ENCODE data around the gene FBXL14.

Gene FBXL14

DNA sequence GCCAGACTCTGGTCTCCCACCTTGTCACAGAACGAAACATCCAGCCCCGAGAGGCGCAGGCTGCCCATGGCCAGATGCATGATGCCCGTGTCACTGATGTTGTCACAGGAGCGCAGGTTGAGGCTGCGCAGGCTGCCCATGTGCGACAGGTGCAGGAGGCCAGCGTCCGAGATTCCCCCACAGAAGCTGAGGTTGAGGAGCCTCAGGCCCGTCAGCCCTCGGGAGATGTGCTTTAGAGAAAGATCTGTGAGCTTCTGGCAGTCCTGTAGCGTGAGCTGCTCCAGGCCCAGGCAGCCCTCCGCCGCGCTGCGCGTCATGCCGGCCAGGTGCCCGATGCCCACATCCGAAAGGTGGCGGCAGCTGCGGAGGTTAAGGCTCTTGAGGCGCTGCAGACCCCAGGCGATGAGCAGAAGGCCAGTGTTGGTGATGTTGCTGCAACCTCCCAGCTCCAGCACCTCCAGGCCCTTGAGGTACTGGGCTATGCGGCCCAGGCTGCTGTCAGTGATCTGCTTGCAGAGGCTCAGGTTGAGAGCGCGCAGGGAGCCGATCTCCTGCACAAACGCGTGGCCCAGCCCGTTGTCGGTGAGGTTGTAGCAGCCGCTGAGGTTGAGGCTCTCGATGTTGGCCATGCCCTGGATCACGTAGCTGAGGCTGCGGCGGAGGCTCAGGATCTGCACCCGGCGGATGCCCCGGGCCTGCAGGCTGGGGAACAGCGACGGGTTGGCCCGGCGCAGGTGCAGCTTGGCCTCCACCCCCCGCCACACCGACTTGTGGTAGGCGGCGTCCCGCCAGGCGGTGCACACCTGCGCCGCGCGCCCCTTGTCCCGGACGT is 991 bp downstream of the FBXL14 start:
- peak; percentile 43 for DNase-seq (ENCODE audit: low spot score)

DNA sequence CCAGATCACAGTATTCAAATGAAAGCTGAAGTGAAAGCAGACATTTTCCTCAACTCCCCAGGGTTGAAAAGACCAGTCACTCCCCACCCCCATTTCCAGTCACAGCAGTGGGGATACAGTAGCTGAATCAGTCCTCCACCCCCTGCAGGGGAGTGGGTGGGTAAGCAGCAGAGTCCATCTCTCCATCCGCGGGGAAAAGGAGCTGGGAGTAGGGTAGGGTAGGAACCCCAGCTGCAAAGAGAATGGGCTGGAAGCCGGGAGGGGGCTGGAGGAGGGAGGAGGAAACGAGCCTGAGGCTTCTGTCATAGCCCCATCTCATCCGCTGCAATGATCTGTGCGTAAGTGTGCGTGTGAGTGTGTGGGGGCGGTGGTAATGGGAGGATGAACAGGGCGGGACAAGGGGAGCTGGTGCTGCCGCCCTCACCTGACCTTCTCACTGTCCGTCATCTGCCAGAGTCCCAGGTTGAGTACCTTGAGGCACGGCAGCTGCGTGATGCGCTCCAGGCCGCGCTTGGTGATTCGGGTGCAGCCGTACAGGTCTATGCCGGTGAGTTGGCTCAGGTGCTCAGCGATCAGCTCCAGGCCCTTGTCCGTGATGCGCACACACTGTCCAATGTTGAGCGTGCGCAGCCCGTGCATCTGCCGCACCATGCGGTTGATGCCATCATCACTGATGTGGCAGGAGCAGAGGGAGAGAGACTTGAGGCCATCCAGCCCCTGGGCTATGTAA is 1.8 kb downstream of the FBXL14 start:
- DNase-seq (ENCODE audit: low spot score): peak; percentile 62

DNA sequence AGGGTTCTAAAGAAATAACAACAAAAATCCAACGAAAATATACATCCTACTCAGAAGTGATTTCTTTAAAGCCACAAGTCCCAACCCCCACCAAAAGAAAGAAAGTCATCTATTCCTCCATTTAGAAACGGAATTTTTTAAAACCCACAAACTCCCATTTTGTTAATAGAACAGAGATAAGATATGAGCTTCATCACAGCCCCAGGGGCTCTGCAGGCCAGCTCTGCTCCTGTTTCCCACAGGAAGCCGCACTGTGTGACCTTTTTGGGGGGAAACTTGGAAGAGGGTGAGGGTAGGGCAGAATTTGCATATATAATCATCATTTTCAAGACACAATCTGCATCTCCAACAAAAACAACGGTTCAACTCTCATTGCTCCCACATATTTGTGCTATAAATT is 2.8 kb downstream of the FBXL14 start:
- DNase-seq (ENCODE audit: low spot score): no peak

DNA sequence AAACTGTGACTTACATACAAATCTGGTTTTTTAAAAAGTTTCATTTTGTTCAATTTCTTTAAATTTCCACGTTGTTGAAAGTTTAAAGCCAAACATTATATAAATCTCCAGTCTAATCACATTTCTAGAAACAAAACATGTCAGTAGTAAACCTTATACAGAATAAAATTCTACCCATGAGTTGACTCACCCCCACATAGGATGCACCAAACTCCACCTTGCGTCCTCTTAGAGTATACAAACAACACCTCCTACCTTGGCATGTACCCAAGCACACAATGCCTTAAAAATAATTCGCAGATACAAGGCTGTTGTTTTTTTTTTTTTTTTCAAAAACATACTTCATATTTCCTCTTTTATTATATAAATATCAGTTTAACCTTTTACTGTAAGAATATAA is 3.3 kb downstream of the FBXL14 start:
- DNase-seq (ENCODE audit: low spot score): peak; percentile 74

DNA sequence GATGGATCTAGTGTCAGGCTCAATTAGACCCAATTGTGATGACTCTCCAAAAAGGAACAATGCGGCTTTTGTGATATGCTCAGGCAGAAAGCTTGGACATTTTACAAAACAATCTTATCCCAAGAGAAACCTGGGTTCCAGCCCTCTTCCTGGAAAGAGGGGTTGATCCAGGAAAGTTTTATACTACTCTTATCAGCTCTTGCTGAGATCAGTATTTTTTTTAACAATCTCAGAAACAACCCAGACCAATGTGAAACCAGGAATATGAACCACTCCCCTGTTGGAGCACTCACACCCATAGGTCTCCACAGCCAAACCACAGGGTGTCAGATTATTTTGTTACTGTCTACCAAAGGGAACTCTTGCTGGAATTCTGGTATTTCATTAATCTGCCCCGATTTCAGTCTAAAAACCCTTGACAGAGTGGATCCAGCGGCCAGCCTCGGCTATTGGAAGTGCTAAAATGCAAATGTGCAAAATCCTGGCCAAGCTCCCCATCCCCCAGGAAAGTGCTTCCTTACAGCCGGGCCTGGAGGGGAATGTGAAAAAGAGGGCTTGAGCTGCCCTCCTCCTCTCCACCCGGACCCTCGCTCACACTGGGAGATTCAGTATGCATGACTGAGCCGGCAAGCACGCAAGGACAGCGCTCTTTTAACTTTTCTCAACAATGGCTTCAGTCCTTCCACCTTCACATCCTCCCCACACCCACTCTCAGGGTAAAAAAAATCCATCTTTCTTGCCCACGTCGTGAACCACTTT is 4.0 kb downstream of the FBXL14 start:
- no peak for DNase-seq (ENCODE audit: low spot score)

DNA sequence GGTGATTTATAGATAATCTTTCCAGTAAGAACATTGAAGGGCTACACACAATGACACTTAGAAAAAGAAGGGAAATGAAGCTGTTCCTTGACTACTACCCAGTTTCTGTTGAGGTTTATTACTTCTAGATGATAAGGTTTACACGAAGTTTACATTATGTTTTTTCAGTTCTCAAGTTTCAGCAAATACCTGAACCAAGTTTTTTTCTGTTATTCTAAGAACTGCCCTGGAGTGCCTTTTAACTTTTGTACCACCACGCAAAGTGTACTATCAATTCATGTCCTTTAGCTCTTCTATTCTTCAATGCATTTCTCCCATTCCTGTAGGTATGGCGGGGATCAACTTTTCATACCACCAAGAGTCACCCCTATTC is 5.8 kb downstream of the FBXL14 start:
- DNase-seq (ENCODE audit: low spot score): no peak

DNA sequence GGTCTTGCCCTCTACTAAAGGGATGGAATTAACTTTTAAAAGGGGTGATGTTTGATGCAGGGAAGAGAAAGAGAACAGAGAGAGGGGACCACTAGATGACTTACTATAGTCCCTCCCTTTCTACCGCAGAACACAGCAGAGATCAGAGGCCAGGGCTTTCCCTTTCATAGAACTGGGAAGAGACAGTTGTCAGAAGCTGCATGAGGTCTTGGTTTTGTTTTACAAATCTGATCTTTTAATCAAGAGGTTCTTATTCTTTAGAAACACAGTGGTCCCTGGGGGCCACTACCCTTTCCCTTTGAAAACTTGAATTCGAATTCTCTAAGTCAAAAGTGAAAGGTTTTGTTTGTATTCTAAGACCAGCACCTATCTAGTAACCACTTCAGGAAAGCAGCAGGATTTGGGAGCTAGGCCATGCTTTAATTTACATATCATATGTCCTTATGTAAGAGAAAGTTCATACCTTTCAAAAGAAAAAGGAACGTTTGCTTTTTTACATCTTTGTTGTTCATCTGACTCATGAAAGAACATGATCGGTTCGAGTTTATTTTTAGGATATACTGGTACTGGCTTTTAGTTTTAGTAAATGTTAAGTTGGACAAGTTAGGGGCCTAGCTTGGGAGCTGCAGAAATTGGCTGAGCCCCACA is 6.3 kb downstream of the FBXL14 start:
- no peak for DNase-seq (ENCODE audit: low spot score)

DNA sequence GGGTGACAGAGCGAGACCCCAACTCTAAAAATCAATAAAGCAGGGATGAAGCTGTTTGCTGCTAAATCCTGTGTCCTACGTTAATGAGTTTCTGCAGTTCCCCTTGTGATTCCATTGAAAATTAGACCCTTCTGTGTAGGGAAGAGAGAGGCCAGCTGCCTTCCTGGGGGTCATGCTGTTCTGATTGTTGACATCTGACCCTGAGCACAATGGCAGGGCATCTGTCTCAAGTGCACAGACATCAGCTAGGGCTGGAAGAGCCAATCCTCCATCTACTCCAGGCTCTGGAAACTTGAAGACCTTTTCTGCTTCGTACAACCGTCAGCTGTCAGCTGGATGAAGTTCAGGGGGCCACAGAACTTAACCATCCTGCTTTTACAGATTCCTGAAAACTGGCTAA is 10.1 kb downstream of the FBXL14 start:
- no peak for DNase-seq (ENCODE audit: low spot score)

DNA sequence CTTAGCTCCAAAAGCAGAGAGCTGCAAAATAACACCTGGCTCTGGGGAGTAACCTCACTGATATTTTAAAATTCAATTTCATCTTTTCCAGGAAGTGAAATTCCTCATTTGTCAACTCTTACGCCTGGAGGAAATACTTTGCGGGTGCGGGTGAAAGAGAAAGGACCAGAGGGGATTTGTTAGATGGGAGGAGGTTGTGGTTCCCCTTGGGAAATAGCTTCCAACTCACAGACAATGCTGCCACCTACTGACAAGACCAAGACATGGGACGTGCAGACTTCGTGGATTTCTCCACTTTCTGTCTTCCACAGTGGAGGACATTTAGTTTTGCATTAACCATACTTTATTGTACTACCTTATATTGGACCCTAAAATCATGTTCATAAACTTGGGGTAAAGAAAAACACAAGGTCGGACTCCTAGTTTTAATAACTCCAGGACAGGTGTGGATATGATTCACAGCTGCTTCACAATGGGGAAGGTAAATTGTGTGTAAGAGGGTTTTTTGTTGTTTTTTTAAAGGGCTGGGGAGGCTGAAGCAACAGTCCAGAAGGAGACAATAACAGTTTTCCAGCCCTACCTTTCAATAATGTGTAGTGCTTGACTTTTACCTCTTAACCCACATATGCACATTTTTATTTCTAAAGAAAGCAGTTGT is 10.8 kb downstream of the FBXL14 start:
- DNase-seq (ENCODE audit: low spot score): peak; percentile 73

DNA sequence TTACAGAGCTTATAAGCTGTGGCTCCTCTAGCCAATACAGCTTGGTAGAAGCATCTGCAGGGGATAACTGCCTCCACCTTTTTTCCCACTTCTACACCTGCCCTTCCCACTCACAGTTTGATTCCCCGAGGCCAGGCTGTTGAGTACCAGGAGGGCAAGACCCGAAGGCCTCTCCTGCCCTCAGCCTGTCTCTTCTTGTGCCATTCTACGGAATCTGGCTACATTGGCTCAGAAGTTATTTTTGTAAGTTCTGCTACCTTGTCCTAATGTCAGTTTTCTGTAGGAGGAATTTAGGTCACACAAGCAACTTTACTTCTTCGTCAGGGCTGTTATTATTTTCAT is 11.7 kb downstream of the FBXL14 start:
- DNase-seq (ENCODE audit: low spot score): no peak

DNA sequence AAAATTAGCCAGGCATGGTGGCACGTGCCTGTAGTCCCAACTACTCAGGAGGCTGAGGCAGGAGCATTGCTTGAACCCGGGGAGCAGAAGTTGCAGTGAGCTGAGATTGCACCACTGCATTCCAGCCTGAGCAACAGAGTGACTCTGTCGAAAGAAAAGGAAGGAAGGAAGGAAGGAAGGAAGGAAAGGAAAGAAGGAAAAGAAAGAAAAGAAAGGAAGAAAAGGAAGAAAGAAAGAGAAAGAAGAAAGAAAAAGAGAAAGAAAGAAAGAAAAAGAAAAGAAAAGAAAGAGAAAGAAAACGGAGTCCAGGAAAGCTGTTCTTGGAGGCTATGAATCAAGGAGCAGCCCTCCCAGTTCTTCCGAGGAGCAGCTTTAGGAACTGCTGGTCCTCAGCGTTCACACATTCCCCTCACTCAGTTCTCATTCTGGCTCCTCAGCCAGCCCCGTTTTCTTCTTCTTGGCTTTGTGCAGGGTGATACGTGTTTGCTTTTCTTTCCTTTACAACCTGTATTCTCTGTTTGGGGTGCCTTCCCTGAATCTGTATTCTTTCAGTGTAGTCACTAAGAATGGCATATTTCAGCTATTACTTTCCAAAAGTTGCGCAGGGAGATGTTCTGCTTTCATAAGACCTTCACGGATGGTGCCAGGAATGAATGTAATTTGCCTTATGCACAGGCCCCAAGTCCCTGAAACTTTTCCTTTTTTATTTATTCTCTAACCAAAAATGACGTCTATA is 12.2 kb downstream of the FBXL14 start:
- DNase-seq (ENCODE audit: low spot score): no peak

DNA sequence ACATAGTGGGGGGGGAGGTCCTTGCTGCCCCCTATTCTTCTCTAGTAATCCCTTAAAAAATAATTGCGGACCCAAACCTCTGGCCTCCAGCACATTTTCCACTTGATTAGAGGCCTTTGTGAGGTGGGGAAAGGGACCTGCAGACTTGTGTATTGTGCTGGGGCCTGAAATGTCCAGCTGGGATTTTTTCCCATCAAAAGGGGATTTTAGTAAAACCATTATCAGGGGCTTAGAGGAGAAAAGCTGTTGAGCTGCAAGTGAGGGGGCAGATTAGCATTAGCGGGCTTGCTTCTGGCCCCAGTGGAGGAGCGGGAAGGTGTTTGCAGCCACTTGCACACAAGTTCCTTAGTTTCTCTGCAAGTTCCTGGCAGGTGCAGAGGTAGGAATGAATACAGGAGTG is 13.9 kb downstream of the FBXL14 start:
- no peak for DNase-seq (ENCODE audit: low spot score)

DNA sequence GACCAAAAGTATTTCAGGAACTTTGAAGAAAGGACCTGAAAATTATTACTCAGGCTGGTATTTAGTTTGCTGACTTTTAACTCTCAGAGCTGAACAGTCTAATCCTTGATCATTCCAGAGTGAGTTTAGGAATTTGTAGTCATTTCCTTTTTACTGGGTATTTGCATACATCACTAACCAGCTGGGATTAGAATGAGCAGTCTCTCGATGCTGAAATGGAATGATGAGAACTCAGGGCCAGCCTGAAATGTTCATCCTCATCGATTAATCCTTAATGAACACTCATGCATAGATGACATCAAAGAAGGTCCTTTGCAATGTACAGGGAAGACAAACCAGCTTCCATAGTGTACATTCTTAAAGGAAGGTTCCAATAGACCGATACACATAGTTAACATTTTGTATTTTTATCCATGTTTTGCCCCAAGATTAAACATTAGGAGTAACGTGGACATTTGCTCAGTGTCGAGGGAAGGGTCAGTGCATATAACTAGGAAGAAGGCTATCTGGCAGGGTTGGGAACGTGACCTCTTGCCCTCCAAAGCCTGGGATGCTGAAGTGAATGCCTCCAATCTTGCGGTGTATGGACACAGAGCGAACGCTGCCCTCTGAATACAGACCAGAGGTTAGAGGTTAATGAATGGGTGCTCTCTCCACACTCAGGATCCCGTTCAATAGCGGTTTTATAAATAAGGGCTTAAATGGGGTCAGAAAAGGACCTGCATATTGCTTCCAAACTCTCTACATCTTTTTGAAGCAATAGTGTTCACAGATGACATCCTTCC is 14.5 kb downstream of the FBXL14 start:
- DNase-seq (ENCODE audit: low spot score): no peak

DNA sequence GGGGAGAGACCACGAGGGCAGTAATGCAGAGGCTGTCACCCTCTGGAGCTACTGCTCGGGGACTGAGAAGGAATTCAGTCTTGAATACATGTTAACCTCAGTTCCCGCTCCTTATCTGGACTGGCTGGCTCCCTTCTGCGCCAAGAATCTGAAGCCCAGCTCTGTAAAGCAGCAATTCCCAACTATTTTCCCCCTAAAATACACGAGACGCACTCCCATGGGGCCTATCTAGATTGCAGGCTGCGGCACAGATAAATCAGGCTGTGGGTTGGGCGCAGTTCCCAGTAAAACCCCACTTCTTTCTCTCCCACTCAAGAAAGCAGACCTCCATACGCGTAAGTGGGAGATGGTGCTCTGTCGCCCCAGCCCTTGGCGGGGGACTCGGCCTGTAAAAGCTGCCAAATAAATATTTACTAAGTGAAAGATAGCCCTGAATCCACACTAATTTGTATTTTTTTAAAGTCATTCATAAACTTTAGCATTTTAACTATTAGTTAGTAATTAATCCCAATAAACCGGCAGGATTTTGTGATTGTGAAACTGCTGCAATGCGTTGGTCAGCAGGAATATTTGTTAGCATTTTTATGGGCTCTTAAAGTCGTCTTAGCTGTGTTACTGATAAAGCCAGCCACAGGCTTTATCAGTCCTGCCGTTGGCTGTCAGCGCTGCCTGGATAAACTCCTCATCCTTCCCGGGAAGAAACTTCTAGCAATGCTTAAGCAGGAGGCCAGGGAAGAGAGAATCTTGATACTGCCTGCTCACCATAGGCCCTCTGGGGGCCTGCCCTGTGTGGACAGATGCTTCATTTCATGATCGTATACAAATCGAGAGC is 17.8 kb downstream of the FBXL14 start:
- DNase-seq (ENCODE audit: low spot score): no peak

DNA sequence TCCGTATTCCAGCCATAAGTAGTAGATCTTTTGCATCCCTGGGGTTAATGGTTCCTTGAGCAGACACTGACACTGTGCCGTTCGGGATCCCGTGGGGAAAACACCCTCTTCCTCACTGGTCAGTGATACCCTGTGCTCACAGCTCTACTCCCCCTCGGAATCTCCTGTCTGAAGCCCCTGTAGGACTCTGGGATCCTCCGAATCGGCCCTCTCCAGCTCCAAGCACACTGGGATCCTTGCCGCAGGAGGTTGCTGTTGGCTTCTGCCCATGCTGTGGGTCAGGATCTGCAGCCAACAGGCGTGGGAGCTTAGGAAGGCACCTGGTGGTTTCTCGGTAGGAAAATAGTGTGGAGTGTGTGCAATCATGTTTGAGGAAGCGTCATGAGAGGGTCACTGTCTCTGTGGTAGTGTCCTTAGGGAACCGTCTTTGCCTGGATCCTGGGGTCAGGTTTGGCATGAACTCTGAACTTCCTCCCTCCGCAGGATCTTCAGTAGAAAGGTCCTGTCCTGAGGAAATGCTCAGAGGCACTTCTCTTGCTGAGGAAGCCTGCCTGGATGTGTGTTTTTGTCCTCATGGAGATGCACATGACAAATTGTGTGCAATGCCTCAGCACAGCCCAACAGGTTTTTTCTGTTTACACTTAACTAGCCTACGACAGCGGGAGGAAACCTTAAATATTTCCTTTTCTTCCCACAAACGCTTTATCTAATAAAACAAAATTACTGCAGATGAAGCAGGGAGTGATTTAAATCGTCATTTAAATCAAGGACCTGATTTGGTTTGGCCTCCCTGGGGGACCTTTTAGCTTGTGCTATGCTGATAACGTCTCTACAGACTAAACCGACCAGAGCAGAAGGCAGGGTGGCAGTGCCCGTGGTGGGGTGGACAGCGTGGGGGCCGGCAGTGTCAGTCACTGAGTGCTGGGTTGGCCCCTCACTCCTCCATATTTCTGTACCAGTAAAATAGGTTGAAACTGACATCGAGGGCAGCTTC is 18.7 kb downstream of the FBXL14 start:
- no peak for DNase-seq (ENCODE audit: low spot score)

DNA sequence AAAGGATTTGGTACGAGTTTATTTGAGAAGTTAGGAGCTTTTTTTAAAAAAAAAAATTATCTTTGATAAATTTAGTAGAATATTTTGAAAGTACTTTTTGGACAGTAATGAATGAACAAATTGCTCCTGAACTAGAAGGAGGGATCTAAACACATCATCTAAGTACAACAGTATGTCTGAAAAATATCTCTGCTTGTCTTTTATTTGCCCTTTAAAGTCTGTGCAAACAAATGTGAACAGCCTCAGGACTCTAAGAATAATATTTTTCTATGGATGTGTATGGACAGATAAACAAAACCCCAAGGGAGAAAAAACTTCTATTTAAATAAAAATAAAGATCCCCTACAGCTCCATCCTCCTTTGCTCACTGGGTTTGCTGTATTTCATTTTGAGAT is 19.5 kb downstream of the FBXL14 start:
- no peak for DNase-seq (ENCODE audit: low spot score)

DNA sequence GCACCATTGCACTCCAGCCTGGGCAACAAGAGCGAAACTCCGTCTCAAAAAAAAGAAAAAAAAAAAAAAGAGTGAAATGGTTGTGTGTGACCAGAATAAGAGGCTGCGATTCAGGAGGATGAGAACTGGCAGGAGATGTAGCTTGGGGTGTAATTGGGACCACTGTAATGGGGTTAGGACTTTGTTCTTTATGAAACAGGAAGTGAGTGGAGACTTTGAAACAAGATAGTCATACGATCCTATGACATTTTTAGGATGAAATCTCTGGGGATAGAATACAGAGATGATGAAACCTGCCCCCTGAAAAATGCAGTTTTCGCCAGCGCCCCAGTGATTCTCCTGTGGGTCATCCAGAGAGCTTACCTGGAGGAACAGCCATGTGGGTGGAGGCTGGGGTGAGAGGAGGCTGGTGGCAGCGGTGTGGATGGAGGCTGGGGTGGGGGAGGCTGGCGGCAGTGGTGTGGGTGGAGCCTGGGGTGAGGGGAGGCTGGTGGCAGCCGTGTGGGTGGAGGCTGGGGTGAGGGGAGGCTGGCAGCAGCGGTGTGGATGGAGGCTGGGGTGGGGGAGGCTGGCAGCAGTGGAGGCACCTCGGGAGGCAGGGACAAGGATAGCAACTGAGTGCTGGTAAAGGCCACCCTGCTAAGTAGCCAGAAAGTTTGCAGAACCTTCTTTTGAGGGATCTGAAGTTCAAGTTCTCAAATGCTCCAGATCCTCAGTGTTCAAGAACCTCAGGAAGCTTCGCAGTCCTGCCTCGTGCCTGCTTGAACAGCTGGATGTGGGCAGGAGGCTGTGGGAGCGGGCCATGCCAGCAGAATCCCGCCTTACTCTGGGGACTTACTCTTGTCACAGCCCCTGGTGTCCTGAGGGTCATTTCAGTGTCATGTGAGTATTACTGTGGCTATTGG is 20.2 kb downstream of the FBXL14 start:
- DNase-seq (ENCODE audit: low spot score): no peak

Data from CD4-positive, alpha-beta T cell treated with Interleukin-2 at 100 ng/mL for 4 hours (primary cell).